Stimulated activated CD4-positive, alpha-beta T cell treated with anti-CD3 and anti-CD28 coated beads, Interleukin-4, amount 100 ng/mL, for 24 hours (primary cell): ENCODE results near the gene PTPRN2.
"Not testable (repeated sequence)": the region's sequence is repeated elsewhere in the genome, so short reads cannot be mapped to it uniquely, and the experiment has no call there.

ENCODE experiments used
- DNase-seq: peaks from one replicate; pipeline ENCODE4 v3.0.0-alpha.2; 2020

The PTPRN2 gene

DNA sequence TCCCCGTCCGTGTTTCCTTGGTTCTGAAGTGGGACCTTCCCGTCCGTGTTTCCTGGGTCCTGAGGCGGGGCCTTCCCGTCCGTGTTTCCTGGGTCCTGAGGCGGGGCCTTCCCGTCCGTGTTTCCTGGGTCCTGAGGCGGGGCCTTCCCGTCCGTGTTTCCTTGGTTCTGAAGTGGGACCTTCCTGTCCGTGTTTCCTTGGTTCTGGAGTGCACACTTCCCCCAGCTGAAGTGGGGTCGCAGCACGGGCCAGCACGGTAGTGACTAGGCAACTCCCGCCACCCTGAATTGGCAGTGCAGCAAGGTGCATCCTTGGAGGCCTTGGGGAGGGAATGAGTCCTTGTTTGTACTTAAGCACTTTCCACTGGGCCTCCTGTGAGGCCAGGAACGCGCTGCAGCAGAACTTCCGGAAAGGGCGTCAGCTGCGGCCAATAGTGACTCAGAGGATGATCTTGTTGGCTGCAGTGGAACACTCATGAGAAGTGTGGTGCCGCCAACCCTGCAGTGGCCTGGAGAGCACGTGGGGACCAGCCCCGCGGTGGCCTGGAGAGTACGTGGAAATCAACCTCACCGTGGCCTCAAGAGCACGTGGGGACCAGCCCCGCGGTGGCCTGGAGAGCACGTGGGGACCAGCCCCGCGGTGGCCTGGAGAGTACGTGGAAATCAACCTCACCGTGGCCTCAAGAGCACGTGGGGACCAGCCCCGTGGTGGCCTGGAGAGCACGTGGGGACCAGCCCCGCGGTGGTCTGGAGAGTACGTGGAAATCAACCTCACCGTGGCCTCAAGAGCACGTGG lies 685.6 kb downstream of the PTPRN2 start:
- not testable (repeated sequence) for DNase-seq

DNA sequence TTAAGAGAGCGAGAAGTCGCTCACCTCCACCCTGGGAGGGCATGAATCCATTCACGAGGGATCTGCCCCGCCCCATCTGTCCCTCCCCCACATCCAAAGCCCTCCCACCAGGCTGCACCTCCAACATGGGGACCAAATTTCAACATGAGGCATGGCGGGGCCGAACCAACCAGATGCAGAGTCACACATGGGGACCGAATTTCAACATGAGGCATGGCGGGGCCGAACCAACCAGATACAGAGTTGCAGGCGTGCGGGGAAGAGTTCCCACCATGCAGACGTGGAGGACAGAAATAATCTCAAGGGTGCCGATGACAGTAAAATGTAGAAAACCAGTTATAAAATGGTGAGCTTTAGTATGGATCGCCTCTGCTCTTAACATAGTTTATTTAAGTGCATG lies 686.5 kb downstream of the PTPRN2 start:
- DNase-seq, result no peak

DNA sequence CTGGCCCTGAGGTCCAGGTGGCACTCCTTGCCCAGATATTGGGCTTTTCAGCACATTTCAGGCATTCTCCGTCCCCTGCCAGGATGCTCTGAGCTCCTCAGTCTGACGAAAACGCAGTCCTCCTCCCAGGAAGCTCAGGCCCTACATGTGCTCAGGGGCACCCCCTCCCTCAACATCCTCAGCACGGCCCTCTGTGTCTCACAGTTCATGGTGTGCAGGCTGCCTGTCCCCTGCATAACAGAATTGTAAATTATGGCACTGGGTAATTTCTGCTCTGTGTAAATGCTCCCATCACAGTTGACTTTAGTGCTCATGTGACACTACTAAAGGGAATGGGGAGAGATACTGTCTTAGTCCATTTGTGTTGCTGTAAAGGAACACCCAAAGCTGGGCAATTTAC lies 687.1 kb downstream of the PTPRN2 start:
- no peak for DNase-seq

DNA sequence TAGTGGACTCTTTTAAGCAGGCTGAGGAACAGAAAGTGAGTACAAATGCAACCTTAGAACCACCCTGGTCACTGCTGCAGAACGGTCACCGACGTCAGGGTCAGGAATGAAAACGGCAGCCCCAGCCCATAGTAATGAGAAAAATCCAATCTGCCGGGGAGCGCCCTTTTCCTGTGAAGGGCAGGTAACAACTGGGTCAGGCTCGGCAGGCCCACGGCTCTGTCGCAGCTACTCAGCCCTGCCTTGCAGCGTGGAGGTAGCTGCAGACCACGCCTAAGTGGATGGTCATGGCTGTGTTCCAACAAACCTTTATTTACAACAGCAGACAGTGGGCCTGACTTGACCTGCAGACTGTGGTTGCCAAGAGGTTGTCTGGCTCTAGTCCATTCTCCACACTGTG lies 687.6 kb downstream of the PTPRN2 start:
- DNase-seq, result no peak

DNA sequence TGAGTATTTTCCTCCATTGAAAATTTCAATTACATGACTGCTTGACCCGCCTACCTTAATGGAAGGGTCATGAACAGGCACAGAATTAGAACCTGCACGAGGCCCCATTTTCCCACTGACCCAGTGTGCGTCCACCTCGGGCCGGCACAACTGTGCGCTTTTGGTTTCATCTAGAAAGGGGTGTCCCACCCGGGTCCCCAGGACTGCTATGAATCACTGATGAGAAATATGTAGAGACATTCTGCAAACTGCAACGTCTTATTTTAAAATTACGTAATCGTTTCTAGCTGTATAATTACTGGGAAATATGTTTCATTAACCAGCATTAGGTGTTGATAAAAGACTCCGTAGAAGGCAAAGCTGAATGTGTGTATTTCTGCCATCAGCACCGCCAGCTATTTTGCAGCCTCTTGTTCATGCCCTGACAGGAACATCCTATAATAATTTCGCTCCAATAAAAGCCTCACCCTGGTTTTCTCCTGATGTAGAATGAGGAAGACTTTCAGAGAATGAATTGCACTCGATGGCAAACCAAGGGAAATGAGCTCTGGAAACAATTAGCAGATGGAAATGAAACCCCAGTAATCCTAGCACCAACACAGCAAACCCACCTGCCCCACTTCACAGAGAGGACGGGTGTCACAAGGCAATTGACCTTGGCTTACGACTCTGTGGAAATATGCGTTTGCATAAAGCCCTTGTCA lies 688.7 kb downstream of the PTPRN2 start:
- DNase-seq, result no peak

DNA sequence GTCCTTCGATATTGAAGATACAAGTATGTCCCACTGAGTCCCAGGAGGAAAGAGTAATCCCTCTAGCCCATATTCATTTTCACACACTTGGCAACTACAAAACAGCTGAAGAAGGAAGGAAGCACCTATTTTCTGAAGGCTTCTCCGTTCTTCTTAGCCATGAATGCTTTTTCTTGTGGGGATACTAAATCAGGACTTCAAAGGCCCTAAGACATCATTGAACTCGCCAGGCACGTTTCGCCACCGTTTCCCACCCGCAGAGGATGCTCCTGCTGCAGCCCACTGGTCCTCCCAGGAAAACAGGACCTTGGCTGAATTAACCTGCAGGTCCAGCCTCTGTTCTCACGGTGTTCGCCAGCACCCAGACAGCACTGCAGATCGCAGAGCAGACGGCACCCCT lies 689.4 kb downstream of the PTPRN2 start:
- DNase-seq, result no peak

DNA sequence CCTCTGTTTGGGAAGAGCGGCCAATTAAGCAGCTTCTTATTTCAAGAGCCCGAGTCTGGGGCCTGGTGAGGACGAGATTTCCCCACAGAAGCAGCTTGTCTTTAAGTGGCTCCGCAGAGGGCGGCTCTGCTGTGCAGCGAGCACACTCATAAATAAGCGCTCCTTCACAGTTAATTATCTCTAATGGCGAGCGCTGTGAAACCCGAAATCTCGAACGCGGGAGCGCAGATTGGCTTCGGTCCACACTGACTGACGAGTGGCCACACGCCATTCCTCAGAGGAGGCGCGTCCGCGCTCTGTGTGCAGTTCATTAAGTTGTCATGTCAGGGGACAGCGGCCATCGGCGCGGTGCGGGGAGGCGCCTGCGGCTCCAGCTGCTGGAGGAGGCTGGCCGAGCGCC lies 689.9 kb downstream of the PTPRN2 start:
- no peak for DNase-seq

DNA sequence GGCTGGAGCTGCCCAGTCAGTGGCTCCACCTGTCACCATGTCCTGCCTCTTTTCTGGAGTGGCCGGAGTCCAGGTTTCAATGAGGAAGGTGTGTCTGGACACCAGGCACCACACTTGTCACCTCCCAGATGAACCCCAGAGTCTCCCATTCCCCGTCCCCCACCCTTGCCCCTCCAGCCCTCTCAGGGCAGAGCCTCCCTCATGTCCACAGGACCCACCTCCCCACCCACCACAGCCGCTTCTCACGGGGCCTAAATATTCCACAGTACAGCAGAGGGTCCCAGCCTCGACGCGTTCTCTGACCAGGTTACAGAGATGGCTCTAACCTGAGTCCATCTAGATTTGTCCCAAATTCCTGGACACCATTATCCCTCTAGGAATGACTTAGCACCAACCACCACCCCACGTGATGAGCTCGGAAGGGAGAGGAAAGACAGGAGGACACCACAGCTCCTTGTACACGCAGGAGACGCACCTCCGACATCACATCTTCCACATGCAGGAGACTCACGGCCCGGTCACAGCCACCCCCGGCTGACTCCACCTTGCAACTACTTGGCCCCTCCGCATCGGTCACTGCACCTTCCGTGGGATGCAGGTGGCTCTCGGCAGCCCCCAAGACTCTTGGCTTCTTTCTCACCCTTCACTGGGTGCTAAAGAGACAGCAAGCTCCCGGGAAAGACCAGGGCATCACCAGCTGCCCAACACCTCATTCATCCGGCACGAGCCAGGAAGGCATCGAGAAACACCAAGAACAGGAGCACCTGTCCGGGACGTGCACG lies 690.7 kb downstream of the PTPRN2 start:
- DNase-seq, result no peak

DNA sequence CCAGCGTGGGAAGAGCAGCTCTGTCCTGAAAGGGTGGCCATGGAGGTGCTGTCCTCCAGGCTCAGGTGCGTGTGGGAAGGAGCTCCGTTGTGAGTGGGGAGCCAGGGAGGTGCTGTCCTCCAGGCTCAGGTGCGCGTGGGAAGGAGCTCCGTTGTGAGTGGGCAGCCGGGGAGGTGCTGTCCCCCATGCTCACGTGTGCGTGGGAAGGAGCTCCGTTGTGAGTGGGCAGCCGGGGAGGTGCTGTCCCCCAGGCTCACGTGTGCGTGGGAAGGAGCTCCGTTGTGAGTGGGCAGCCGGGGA lies 691.3 kb downstream of the PTPRN2 start:
- not testable (repeated sequence) for DNase-seq

DNA sequence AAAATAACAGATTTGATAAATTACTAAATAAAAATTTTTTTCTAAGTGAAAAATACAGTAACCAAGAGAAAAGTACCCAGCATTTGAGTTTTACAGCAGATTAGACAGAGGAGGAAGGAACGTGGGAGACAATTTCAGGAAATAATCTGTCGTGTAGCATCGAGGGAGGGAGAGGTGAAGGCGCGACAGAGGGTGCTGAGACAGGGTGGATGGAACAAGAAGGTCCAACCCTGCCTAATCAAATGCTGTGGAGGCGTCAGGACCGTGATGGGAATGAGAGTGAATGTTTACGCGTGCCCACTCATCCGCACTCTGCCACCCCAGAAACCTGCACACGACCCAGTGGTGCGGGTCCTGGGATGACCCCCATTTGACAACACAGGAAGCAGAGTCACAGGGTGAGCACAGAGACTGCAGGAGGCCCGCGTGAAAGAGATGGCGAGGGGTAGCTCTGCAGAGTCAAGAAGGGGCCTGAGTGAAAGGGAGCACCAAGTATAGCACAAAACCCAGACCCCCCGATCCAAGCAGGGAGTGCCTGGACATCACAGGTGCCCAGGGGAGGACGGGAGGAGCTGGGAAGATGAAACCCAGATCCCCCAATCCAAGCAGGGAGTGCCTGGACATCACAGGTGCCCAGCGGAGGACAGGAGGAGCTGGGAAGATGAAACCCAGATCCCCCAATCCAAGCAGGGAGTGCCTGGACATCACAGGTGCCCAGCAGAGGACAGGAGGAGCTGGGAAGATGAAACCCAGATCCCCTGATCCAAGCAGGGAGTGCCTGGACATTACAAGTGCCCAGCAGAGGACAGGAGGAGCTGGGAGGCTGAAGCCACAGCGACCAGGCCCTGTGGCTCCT lies 691.9 kb downstream of the PTPRN2 start:
- no peak for DNase-seq

DNA sequence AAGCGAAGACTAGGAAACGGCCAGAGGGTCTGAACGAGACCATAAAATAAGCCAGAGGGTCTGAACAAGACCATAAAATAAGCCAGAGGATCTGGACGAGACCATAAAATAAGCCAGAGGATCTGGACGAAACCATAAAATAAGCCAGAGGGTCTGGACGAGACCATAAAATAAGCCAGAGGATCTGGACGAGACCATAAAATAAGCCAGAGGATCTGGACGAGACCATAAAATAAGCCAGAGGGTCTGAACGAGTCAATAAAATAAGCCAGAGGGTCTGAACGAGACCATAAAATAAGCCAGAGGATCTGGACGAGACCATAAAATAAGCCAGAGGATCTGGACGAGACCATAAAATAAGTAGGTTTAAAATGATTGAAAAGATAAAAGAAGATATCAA lies 692.5 kb downstream of the PTPRN2 start:
- not testable (repeated sequence) for DNase-seq

DNA sequence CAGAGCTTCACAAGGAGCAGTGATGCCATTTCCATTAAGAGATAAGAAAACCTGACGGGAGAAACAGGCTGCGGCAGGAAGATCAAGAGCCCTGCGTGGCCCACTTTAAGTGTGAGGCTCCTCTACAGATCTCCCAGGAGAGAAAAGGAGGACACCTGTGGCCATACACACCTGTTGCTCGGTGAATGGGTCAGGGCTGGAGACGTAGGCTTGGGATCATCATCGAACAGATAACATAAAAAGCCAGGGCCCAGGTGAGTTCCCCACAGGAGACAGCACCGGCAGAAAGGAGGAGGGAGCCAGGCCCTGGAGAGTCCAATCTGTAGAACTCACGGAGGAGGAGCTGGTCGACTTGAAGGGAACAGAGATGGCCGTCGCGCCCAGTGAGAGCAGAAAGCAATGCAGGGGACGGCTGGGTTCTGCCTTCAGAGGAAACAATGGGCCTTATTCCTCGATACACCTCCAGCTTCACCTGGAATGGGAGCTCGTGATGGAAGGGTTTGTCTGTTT lies 694.0 kb downstream of the PTPRN2 start:
- DNase-seq, result no peak

DNA sequence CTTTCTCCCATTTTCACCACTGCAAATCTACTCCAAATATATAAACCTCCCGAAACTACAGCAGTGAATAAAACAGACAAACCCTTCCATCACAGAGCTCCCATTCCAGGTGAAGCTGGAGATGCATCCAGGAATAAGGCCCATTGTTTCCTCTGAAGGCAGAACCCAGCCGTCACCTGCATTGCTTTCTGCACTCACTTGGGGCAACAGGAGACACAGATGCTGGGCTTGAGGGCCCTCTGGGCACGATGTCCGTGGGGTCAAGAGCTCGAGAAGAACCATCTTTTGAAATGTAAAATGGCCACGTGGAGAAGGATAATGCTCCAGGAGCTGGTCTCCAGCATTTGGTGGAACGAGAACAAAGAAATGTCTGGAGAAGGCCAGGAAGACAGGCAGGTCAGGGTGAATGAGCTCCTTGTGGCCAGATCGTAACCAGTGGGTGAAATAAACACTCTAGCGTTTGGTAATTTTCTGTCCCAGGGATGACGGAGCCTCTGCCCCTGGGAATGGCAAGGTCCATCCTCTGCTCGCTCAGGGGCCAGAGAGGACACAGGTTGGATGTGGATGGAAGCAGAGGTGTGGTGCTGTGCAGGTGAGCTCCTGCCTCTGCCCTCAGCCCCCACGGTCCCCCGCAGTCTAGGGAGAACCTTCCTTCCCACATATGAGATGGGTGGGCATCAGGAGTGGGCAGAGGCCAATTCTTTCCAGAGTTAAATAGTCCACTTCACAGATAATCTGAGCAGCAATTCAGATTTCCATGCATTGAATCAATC lies 694.7 kb downstream of the PTPRN2 start:
- DNase-seq, result no peak

DNA sequence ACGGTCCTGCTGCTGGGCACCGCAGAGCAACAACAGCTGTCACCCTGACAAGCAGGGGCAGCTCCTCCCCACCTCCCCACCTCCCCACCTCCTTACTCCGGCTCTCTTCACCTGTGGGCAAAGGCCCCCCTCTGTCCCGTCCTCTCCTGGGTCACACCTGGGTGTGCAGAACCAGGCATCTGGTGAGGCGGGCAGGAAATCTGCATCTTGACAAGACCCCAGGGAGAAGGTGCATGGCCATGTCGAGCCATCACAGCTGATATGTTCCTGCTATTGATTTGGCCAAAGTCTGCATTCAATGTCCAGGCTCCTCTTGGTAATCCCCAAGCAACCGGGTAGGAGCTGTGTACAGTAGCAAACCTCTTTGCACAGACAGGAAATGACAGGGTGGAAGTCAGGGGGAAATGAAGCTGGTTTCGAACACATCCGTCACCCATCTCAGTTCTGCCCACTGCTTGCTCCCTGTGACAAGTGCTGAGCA lies 696.7 kb downstream of the PTPRN2 start:
- no peak for DNase-seq

DNA sequence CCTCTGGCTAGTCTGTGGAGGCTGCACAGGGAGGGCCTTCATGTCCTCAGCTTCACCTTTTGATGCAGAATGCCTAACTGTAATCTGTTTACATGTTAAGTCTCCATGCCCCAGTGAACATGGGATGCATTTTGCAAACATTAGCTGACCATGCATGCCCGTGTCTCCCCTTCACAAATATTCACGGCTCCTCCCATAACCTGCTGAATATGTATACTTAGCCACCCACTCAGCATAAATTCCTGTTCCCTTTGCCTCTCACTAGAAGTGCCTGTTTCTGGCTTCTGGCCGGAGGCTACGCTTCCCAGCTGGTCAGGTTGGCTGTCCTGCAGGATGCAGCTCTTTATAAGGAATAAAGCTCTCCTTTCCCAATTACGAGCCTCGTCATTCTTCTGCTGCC lies 698.1 kb downstream of the PTPRN2 start:
- no peak for DNase-seq

DNA sequence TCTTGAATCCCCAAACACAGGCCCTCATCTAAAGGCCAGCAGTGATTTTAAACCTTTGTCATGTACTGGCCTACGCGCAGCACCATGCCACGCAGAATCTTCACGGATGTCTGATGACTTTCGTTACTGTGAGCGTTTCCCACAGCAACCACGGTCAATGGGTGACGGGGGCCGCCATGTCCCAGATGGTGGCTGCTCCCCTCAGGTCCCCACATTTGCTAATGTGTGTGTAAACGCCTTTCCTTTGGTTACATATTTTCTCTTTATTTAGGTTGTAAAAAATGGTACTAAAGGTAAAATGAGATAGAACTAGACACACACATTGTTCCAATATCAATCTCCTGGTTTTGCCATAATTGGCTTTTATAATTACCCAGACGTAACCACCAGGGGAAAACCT lies 699.0 kb downstream of the PTPRN2 start:
- DNase-seq, result no peak

DNA sequence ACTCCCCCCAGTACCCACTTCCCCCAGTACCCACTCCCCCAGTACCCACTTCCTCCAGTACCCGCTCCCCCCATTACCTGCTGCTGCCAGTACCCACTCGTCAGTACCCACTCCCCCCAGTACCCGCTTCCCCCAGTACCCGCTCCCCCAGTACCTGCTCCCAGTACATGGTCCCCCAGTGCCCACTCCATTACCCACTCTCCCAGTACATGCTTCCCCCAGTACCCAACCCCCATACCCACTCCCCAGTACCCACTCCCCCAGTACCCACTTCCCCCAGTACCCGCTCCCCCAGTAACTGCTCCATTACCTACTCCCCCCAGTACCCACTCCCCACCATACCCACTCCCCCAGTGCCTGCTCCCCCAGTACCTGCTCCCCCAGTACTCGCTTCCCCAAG lies 700.2 kb downstream of the PTPRN2 start:
- DNase-seq, result no peak

DNA sequence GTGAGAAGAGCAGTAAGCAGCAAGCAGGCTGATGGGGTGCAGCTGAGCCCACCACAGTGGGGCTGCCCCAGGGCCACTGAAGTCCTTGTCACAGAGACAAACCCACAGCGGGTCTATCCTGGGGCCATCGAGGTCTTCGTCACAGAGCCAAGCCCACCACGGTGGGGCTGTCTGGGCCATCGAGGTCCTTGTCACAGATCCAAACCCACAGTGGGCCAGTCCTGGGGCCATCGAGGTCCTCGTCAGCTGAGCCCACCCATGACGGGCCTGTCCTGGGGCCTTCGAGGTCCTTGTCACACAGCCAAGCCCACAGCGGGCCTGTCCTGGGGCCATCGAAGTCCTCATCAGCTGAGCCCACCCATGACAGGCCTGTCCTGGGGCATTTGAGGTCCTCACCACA lies 700.9 kb downstream of the PTPRN2 start:
- no peak for DNase-seq

DNA sequence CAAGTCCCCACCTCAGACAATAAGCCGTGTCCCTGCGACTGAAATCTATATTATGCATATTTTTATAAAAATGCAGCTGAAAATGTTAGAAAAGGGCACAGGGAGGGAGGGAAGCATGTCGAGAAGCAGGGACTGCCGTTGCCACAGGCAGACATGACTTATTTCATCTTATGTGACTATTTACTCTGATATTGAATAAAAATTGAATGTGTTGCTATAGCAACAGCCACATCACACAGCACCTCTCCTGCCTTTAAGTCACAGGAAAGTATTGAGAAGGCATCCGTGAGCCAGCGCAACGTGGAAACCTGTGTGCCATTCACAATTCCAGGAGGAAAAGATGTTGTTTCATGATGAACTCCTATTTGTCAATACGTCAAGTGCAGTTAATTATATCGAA lies 701.4 kb downstream of the PTPRN2 start:
- no peak for DNase-seq

DNA sequence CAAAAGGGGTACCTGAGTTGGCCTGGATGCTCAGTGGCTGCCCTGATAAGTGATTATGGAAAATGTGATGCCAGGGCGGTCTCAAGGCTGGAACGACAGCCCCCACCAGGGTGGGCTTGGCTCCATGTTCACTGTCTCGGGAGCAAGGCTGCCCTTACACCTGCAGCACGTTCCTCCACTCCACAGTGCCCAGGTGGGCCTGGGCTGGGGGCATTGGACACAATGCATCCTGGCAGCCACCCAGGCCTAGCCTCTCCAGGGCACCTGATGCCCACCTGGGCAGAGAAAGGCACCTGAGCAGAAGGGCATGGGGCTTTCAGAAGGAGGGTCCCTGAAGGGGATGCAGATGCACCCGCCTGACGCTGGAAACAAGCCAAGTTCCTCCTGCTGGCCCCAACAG lies 702.5 kb downstream of the PTPRN2 start:
- DNase-seq, result no peak

DNA sequence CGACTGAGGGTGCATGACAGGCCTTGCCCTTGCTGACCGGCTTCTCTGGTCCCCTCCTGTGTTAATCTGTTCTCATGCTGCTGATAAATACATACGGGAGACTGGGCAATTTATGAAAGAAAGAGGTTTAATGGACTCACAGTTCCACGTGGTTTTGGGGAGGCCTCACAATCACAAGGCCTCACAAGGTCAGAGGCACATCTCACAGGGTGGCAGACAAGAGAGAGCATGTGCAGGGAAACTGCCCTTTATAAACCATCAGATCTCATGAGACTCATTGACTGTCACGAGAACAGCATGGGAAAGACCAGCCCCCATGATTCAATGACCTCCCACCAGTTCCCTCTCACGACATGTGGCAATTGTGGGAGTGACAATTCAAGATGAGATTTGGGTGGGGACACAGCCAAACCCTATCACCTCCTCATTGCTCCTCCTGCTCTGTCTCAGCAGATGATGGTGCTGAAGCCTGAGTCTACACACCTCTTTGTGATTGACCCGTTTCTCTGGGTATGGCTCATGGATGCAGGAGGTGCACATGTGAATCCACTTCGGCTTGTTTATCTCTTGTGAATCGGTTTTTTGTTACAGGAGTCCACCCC lies 703.1 kb downstream of the PTPRN2 start:
- DNase-seq, result no peak
